ENCODE data around the gene GTF3A.

- TF ChIP-seq CTCF (conservative IDR thresholded peaks at IDR 0.05; ENCODE audit: low read depth, low read length) = no peak
- TF ChIP-seq EZH2 (IDR thresholded peaks at IDR 0.05; ENCODE audit: borderline replicate concordance, low read depth, low read length, poor library complexity, severe bottlenecking) = no peak
Observed at GRCh38 chr13:27424246-27425157, at the start of gene GTF3A.
